AG10803 (cell line): ENCODE measurements around the gene RIOK3.

Experiments
- DNase-seq: peaks from one replicate; pipeline ENCODE4 v3.0.0; 2010; ENCODE audit warnings: low read depth
- H3K4me3 ChIP-seq: 2 replicates; pipeline ENCODE4 v1.5.1; 2011; ENCODE audit warnings: mild to moderate bottlenecking, low read length, control low read depth
- CTCF ChIP-seq: conservative IDR thresholded peaks from 2 replicates; pipeline ENCODE4 v1.5.1; 2011; ENCODE audit warnings: mild to moderate bottlenecking, low read length, control low read depth, inconsistent platforms

RIOK3 gene

GRCh38 chr18:23451011-23451410, 2.1 kb upstream of the RIOK3 start:
- TF ChIP-seq CTCF: no peak
- no peak overlapping the region for H3K4me3 ChIP-seq
- no peak for DNase-seq

- DNase-seq: no peak
- H3K4me3 ChIP-seq: no peak overlapping the region
- no peak for TF ChIP-seq CTCF
Observed at GRCh38 chr18:23451491-23451890, 1.6 kb upstream of the RIOK3 start.

GRCh38 chr18:23452347-23452727, 750 bp upstream of the RIOK3 start:
- no peak for TF ChIP-seq CTCF
- peak overlapping the region; percentile 100 for H3K4me3 ChIP-seq
- no peak for DNase-seq

GRCh38 chr18:23453680-23454058, 582 bp downstream of the RIOK3 start:
- peak; percentile 56 for DNase-seq
- no peak for TF ChIP-seq CTCF
- H3K4me3 ChIP-seq: peak overlapping the region; percentile 100

GRCh38 chr18:23456835-23457234, 3.7 kb downstream of the RIOK3 start:
- no peak for TF ChIP-seq CTCF
- no peak for DNase-seq
- H3K4me3 ChIP-seq: no peak overlapping the region

GRCh38 chr18:23458830-23459529, 5.9 kb downstream of the RIOK3 start:
- DNase-seq: no peak
- TF ChIP-seq CTCF: no peak
- no peak overlapping the region for H3K4me3 ChIP-seq

GRCh38 chr18:23459530-23459921, 6.4 kb downstream of the RIOK3 start:
- no peak for DNase-seq
- no peak overlapping the region for H3K4me3 ChIP-seq
- no peak for TF ChIP-seq CTCF
